CD1c-positive myeloid dendritic cell (primary cell): ENCODE results near the gene LYPD3.

ENCODE experiments used
- DNase-seq: peaks from one replicate; pipeline ENCODE4 v3.0.0-alpha.2; 2016; ENCODE audit errors: extremely low spot score

The LYPD3 gene

DNA sequence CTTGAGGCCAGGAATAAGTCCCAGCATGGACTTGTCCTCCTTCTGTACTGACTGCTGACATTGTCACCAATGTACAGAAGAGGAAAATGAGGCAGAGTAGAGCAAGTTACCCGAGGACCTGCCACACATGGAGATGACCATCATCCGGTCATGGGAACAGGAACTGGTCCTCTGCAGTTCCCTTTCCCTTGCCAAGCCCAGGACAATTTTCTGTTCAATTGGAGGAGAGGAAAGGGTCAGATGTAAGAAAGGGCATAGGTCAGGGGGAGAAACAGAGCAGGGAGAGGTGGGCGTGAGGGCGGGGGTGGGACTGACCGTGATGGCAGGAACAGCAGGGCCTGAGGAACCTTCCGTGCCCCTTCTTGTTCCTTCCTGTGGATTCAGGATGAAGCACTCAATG is 20.5 kb upstream of the LYPD3 start:
- peak; percentile 48 for DNase-seq

DNA sequence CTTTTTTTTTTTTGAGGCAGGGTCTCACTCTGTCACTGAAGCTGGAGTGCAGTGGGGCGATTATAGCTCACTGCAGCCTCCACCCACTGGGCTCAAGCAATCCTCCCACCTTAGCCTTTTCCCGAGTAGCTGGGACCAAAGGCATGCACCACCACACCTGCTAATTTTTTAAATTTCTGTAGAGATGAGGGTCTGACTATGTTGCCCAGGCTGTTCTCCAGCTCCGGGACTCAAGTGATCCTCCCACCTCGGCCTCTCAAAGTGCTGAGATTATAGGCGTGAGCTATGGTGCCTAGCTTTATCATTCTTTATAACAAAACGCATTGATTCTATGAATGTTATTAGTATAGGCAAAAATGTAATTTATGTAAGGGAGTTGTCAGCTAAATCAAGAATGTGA is 17.9 kb upstream of the LYPD3 start:
- DNase-seq, result no peak

DNA sequence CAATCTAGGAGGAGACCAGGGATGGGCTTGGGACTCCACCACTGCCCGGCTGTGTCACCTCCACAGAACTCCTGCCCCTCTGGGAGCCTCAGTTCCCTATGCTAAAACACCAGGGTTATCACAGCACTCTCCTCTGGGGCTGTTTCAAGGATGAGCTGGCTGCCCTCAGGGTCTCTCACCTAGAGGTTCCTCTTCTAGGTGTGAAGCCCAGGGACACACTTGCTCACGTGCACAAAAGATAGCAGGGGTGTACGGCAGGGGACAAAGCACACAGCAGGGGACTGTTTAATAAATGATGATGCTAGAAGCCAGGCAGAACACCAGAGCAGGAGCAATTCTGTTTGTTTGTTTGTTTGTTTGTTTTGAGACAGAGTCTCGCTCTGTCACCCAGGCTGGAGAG is 16.8 kb upstream of the LYPD3 start:
- no peak for DNase-seq

DNA sequence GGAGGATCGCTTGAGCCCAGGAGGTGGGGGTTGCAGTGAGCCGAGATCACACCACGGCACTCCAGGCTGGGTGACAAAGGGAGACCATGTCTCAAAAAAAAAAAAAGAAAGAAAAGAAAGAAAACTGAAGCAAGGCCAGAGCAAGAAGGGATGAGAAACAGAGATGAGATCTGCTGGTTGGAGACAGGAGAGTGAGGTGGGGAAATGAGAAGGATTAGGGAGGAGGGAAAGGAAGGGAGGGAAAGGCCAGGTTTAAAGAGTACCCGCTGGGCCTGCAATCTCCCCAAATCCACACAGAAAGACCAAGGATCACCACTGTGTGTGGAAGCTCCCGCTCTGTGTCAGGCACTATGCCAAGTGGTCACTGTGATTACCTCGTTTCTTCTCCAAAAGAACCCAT is 16.3 kb upstream of the LYPD3 start:
- DNase-seq, result no peak

DNA sequence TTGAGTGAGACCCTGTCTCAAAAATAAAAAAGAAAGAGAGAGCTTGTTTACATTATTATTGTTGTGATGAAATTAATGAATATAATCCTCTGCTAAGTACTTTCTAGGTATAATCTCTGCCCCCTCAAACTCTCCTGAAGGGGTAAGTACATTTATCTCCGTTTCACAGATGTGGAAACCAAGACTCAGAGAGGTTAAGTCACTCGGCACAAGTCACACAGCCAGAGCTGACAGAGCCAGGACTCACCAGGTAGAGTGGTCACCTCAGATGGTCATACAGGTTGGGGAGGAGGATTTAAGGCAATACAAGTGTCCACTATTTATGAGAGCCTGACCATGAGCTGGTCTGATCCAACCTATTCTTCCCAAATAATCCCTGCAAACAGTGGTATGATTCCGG is 15.2 kb upstream of the LYPD3 start:
- DNase-seq, result no peak

DNA sequence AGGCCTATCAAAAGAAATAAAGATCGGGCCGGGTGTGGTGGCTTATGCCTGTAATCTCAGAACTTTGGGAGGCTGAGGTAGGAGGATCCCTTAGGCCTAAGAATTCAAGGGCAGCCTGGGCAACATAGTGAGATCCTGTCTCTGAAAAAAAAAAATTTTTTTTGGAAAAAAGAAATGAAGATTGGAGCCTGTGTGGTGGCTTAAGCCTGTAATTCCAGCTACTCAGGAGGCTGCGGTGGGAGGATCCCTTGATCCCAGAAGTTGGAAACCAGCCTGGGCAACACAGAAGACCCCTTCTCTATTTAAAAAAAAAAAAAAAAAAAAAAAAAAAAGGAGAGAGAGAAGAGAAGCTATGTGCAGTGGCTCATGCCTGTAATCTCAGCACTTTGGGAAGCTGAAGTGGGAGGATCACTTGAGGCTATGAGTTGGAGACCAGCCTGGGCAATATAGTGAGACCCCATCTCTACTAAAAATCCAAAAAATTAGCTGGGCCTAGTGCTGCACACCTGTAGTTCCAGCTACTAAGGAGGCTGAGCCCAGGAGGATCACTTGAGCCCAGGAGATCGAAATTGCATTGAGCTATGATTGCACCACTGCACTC is 14.7 kb upstream of the LYPD3 start:
- DNase-seq, result no peak

DNA sequence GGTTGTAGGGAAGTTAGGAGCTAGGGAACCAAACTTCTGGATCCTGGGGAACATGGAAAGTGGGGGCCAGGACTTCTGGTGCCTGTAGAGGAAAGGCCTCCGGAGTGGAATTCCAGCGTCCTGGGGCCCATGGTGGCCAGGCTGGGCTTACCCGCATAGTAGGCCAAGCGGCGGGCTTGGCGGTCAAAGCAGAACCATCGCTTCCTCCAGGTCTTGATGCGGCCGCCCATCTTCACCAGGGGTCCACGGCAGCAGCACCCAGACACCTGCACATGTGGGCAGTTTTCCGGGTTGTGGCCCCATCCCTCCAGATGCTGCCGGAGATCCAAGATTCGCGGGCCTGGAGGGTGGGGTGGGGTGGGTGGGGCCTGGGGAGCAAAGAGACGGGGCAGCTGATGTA is 13.8 kb upstream of the LYPD3 start:
- no peak for DNase-seq

DNA sequence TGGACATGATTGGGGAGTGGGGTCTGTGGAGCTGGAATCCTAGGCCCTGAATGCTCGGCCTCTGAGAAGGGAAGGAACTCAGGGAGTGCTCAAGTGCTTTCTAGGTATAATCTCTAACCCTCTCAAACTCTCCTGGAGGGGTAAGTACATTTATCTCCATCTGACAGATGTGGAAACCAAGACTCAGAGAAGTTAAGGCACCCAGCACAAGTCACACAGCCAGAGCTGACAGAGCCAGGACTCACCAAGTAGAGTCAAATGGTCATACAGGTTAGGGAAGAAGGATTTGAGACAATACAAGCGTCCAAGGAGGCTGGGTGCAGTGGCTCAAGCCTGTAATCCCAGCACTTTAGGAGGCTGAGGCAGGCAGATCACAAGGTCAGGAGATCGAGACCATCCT is 12.9 kb upstream of the LYPD3 start:
- no peak for DNase-seq

DNA sequence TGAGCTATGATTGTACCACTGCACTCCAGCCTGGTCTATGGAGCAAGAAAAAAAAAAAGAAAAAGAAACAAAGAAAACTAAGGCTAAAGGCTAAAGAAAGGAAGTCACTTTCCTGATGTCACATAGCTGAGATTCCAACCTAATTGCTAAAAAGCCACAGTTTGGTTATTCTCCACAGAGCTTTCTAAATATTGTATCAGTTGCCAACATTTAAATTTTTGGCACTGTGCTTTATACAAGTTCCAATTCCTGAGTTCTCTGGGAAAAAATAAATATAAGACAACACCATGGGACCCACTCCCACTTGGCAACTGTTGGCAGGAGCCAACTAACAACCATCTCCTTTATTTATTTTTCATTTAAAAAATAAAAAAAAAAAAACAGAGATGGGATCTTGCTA is 11.2 kb upstream of the LYPD3 start:
- DNase-seq, result no peak

DNA sequence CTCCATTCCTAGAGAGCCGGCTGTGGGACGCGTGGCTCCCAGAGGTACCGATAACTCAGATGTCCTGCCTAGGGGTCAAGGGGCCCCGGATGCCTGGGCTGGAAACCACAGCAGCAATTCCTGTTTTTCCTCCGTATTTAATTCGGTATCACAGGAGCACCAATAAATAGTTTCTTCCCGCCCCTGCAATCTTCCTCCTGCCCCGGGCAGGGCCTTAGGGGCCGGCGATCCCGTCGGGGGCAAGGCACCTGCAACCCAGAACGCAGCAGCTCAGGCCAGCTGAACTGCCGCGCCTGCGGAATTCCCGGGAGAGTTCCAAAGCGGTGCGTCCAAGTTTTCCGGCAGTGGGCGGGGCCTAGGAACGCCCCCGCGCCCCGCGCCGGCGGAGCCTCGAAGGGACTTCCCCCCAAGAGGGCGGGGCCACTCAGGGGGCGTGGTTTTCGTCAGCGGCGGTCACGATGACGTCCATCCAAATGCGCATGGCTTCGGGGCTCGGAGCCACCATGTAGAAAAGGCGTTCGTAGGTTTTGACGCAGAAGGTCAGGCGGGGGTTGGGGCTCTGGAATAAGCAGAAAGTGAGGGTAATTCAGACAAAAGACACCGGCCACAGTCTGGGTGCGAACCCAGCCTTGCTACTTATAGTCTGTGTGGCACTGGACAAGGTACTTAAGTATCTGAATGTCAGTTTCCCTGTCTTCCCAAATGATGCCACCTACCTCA is 9.7 kb upstream of the LYPD3 start:
- DNase-seq, result peak; percentile 97

DNA sequence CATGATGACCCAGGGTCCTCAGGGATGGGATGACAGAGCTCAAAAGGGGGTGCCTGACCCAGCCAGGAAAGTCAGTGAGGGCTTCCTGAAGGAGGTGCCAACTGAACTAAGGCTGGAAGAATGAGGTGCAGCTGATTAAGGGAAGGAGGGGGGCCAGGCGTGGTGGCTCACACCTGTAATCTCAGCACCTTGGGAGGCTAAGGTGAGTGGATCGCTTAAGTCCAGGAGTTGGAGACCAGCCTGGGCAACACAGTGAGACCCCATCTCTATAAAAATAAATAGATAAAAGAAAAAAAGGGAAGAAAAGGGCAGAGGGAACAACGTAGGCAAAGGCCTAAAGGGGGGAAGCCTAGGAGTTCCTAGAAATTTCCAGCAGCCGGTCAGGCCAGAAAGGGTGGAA is 9.1 kb upstream of the LYPD3 start:
- no peak for DNase-seq

DNA sequence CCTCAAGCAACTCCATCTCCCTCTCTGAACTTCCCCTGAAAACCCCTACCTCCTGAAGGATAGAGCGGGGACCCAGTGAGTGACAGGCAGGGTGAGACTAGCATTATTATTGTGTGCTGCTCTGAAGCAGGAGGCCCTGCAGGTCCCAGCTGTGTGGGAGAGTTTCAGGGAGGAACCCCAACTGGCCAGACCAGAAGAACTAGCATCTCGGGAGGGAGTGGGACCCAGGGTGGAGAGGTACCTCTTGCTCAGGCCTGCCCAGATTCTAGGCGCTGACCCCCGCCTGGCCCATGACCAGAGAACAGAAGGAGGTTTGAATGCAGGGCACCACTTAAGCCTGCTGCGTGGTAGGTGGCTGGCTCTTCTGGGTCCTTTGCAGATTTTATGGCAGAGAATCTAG is 5.7 kb upstream of the LYPD3 start:
- DNase-seq, result no peak

DNA sequence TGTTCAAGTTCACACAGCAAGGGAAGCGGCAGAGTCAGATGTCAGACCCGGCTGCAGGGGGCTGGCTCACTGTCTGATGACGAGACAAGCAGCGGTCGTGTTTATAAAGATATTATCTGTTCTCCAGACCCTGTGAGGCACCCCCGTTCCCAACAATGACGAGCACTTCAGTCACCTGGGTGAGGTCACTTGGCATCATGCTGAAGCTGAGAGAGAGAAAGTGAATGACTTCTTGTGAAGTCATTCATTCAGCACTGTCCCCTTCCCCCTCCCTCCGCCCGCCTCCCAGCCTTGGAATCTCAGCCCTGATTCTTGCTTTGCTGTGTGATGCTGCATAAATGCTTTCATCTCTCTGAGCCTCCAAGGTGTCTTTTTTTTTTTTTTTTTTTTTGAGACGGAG is 4.9 kb upstream of the LYPD3 start:
- DNase-seq, result no peak

DNA sequence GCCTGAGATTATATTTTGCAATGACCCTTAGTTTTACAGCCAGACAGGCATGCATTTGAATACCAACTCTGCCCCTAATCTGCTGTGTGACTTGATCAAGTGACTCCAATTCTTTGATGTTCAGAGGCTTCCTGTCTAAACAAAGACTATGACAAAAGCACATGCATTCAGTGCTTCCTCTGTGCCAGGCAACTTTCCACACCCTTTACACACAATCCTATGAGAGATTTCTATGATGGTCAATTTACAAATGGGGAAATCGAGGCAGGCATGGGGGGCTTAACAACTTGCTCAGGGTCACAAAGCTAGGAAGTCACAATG is 3.7 kb upstream of the LYPD3 start:
- no peak for DNase-seq

DNA sequence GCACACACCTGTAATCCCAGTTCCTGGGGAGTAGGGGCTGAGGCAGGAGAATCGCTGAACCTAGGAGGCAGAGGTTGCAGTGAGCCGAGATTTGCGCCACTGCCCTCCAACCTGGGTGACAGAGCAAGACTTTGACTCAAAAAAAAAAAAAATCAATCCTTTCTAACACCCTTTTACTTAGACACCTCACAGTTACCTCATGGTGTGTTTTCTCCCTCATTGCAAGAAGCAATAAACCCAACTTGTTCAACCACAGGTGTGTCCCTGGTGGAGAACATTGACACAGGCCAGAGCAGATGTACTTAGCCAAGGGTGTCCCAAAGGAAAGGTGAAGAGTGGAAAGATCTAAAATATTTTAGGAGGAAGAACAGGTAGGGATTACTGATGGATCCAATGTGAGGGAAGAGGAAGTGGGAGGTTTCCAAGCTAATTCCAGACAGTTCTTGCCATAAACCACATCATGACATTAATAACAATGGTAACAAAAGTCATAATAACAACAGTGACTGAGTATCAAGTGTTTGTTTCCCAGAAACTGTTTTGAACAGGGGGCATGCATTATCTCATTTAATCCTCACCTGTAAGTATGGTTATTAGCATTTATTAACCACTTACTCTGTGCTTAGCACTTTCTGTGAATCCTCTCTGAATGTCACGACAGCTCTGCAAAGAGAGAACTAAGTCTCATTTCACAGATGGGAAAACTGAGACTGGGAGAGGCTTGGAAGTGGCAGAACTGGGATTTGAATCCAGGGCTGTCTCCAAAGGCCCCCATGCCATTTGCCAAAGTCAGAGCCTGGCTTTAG is 3.1 kb upstream of the LYPD3 start:
- DNase-seq, result no peak

DNA sequence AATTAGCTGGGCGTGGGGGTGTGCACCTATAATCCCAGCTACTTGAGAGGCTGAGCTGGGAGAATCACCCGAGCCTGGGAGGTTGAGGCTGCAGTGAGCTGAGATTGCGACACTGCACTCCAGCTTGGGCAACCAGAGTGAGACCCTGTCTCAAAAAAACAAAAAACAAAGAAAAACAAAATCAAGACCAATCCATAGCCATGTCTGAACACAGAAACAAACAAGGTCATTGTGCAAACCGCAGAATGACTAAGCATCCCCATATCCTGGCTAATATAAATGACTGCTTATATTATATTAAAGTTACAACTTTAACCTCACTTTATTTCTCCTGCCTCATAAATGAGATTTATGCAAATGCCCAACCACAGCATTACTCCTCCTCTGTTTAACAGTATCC is 2.3 kb upstream of the LYPD3 start:
- no peak for DNase-seq

DNA sequence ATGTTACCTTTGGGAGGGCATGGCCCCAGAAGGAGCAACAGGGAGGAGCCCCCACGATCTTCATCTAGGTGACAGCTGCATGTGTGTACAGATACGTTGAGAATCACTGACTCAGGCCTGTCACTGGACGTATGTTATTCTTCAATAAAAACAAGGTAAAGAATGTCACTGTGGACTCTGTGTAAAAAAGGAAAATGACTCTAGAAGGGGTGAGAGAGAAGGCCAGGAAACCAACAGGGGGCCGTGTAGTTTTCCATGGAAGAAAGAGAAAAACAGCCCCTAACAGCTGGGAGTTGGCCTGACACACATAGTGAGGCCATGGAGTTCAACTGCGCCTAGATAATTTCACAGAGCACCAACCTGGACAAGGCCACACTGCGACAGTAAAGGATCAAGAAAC is 1.9 kb upstream of the LYPD3 start:
- DNase-seq, result no peak

DNA sequence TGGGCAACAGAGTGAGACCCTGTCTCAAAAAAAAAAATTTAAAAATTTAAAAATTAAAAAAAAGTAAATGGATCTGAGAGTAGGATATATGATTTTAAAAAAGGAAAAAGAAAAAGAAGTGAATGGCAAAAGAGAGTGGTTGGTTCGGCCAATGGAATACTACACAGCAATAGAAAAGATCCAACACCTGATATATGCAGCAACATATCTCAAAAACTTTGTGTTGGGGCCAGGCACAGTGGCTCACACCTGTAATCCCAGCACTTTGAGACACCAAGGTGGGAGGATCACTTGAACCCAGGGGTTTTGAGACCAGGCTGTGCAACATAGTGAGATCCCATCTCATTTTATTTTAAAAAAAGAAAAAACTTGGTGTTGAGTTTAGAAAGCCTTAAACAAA is 1.4 kb upstream of the LYPD3 start:
- DNase-seq, result no peak

DNA sequence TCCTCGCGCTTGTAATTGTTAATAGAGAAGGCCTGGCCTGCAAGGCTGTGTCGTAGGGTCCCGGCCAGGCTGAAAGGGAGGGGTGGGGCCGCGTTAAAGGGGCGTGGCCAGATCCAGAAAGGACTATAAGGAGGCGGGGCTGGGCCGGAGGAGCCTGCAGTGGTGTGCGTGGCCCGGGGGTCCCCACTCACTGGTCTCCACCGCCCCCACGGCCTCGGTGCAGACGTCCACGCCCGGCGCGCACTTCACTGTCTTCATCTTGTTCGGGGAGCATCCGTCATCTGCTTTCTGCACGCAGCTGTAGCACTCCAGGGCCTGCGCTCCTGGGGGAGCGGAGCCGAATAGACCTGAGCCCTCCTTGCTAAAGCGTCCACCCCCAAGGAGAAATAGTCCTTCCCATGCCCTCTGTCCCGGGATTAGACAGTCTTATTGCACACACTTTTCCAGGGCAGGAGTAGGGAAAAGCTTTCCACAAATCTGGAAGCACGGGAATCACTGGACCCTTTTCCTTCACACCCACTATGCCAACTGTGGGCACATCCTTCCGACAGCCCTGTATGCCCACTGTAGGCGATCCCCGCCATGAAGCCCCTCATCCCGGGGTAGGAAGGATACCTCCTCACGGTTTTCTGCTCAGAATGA is 1.2 kb downstream of the LYPD3 start:
- no peak for DNase-seq

DNA sequence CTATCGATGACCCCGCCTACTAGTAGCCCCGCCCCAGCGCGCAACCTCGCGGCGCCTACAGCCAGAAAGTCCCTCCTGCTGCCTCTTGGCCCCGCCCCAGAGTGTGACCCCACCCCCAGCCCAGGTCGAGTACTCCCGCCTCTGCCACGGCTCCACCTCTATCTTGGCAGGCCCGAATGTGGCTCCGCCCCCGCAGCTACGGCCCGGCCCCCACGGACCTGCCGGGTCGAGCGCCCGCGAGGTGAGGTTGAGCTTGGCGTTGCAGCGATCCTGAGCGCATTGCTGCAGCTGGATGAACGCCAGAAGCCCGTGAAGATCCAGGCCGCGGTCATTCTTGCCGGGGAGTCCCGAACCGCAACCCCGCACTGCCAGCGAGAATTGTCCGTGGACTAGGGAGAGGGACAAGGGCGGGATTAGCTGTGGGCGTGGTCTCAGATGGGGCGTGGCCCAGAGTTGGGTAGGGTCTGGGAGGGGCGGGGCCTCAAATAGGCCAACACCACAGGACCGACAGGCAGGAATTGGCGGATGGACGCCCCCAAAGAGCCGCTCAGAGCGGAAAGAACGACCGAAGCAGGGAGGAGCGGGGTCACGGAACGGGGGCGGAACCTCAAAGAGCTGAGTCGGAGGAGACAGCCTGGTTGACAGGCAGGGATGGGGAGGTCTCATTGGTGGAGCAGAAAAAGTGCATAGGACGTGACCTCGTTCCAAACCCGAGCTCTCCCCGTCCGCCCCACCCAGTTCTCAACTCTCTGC is 1.9 kb downstream of the LYPD3 start:
- DNase-seq, result peak; percentile 97

DNA sequence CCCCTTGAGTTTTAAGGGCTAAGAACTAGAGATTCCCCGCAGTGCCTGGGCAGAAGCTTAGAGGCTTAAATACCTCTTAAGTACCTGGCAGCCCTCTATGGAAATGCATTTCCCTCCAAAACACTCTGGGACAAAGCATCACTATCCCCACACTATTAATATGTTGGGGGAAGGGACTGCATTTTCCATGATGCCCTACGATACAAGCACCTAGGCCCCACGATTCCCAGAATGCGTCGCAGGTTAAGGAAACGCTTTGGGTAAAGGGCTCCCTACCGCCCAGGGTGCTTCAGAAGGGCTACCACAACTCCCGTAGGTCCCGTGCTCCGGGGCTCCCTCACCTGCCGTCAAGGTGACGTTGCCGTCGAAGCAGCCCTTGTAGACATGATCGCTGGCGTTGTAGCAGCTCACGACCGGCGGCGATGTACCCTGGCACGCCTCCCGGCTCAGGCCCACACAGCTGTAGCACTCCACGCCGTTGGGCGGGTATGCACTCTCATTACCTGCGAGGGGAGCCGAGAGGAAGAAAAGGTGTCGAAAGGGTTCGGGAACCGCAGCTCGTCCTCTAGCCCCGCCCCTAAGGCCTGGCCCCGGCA is 2.5 kb downstream of the LYPD3 start:
- no peak for DNase-seq

DNA sequence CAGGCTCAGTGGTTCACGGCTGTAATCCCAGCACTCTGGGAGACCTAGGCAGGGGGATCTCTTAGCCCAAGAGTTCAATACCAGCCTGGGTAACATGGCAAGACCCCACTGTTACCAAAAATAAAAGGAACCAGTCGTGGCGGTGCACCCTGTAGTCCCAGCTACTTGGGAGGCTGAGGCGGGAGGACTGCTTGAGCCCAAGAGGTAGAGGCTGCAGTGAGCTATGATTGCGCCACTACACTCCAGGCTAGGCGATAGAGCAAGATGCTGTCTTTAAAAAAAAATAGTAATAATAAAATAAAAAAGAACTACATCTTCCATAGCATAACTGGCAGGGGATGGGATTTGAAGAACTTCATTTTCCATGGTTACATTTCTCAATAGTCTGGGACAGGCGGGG is 3.0 kb downstream of the LYPD3 start:
- no peak for DNase-seq
